ENCODE data around the gene ZNF423.

Gene ZNF423

DNA sequence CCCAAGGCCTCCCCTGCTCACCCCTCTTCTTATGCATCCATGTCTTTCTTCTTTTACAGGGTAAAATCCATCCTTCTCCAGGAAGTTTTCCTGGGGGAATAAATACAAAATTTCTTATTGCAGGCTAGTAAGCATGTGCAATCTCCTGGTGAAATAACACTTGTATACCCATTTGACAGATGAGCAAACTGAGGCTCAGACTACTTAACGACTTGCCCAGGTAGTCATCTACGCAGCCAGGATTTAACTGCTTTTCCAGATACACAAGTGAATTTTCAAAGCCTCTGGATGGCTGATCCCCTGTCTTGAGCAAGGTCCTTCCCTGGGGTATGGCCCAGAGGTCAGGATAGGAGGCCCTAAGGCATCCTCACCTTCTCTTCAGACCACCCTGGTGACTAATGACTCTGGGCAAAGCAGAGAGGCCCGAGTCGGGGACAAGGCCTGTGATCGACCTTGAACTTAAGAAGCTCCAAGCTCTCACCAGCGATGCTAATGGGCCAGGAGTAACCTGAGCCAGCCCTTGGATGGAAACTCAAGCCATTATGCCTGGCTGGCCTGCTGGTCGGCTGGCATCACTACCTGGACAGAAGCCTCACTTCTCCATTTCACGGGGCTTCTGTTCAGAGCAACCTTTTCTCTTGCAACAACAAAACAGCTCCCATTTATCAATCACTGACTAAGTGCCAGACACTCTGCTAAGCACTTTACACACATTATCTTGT lies 33.1 kb downstream of the ZNF423 start:
- no peak for DNase-seq

DNA sequence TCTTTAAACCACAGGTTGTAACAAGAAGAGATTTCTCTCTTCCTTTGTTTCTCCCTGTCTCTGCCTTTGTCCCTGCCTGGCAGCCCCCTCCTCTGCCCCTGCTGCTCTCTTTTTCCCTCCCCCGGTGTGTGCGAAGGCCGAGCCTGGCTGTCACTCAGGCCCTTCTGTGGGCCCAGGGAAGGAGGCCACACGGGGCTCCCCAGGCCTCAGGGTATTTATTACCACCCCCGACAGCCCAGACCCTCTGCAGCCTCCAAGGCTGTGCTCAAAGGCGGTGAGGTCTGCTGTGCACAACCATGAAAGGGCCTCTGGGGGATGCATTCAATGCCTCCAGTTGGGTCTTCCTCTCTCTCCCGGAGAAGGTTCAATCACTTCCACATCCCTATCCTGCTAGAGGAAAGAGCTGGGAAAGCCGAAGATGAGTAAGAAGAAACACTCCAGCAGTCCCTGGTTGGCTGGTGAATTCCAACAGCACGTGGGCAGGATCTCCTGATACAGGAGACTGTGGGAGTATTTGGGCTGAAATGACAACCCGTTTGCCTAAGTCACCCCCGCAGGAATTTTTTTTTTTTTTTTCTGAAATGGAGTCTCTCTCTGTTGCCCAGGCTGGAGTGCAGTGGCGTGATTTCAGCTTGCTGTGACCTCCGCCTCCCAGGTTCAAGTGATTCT lies 34.2 kb downstream of the ZNF423 start:
- no peak for DNase-seq

DNA sequence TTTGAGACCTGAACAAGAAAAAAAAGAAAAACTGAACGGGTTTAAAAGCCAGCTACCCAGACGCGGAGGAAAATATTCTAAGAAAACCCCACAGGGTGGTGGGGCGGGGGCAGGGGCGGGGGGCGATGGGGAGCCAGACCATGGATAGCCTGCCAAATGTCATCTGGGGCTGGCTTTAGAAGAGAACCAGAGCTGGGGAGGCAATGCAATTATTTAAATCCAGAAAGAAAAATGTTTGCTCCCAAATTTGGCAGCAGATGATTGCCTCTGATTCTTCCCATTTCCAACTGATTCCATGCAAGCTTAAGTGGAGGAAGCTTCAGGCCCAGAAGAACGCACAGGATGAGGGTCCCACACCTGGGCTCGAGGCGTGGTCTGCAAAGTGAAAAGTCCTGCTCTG lies 34.8 kb downstream of the ZNF423 start:
- DNase-seq = no peak

GRCh38 chr16:49817754-49818507 lies 38.0 kb downstream of the ZNF423 start:
- no peak for DNase-seq

DNA sequence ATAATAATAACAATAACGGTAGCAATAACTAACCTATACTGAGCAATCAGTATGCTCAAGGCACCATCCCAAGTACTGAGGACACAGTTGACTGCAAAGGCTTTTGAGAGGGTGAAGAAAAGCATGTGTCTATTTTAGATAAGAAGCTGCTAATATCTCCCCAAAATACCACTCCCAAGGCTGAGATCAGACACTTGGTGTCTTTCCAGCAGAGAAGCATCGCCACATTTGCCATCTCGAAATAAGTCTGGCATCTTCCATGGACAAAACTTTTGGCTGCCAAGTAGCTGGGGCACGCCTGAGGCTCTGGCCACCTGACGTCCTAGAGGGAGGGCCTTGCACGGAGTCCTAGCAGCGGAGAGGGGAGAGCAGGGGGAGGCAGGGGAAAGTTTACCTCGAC lies 39.0 kb downstream of the ZNF423 start:
- no peak for DNase-seq

GRCh38 chr16:49811644-49812334 lies 44.1 kb downstream of the ZNF423 start:
- no peak for DNase-seq

GRCh38 chr16:49810831-49811230 lies 45.1 kb downstream of the ZNF423 start:
- no peak for DNase-seq

- no peak for DNase-seq
Observed at GRCh38 chr16:49809561-49809960, 46.4 kb downstream of the ZNF423 start.

DNA sequence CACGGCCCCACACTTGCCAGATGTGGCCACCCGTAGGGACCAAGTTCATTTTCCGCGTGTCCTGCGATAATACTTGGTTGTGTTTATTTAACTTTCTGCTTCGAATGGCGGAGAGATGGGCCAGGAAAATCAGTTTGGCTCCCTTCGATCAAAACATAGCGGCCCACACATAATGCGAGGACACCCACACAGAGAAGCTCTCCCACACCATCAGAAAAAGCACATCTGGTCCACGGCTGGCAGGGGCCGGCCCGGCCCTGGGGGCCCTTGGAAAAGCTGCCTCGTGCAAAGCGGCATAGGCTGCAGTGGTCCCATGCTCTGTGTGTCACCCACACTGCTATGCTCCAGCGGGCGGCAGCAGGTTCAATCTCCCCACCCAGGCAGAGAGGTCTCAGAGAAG lies 46.9 kb downstream of the ZNF423 start:
- no peak for DNase-seq

DNA sequence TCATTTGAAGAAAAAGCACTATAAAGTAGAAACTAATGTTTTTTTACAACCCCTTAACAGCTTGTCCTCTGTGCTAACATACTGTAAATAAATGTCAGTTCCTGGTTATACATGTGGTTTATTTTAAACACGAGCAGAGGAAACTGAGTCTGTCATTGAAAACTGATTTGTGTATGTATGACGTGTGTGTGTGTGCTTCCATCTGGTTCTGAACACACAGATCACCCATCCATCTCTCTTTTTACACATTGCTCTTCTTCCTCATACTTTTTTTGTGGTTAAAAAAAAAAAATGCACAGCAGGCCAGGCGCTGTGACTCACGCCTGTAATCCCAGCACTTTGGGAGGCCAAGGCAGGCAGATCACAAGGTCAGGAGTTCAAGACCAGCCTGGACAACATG lies 49.5 kb downstream of the ZNF423 start:
- no peak for DNase-seq

- DNase-seq = no peak
Observed at GRCh38 chr16:49801290-49801689, 54.6 kb downstream of the ZNF423 start.

- no peak for DNase-seq
Observed at GRCh38 chr16:49800876-49801275, 55.0 kb downstream of the ZNF423 start.

DNA sequence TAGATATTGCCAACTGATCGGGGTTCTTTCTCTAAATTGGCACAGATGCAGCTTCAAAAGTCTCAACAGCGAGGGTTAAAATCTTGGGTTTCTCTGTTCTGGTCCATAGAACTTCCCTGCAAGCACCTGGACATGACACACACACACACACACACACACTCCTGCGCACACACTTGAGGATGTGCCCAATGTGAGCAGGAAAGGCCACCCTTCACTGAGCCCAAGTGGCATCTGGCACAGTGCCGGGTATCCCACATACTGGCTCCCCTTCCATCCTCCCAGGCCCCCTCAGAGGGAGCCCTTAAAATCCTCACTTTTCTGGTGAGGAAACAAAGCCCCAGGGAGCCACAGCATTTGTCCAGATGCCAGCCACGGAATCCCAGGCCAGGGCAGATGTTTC lies 55.5 kb downstream of the ZNF423 start:
- DNase-seq = no peak

- no peak for DNase-seq
Observed at GRCh38 chr16:49799172-49799571, 56.7 kb downstream of the ZNF423 start.

GRCh38 chr16:49795513-49795912 lies 60.4 kb downstream of the ZNF423 start:
- DNase-seq = no peak

- no peak for DNase-seq
Observed at GRCh38 chr16:49793244-49793643, 62.7 kb downstream of the ZNF423 start.

GRCh38 chr16:49789616-49790015 lies 66.3 kb downstream of the ZNF423 start:
- no peak for DNase-seq

- no peak for DNase-seq
Observed at GRCh38 chr16:49788986-49789385, 66.9 kb downstream of the ZNF423 start.

DNA sequence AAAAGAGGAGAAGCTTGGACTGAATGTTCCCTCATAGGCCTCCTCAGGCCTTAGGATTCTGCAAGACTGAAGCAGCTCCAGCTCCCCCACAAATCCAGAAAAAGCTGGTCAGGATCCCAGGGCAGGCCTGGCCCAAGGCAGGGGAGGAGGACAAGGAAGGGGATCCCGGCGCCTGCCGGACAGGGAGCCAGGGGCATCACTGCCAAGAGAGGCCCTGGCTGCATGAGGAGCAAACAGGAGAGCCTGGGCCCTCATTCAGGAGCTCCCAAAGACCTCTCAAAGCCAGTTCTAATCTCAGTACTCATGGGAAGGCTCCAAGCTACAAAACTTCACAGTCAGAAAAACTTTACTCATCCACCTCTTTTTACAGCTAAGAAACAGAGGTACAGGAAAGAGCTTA lies 67.3 kb downstream of the ZNF423 start:
- no peak for DNase-seq

DNA sequence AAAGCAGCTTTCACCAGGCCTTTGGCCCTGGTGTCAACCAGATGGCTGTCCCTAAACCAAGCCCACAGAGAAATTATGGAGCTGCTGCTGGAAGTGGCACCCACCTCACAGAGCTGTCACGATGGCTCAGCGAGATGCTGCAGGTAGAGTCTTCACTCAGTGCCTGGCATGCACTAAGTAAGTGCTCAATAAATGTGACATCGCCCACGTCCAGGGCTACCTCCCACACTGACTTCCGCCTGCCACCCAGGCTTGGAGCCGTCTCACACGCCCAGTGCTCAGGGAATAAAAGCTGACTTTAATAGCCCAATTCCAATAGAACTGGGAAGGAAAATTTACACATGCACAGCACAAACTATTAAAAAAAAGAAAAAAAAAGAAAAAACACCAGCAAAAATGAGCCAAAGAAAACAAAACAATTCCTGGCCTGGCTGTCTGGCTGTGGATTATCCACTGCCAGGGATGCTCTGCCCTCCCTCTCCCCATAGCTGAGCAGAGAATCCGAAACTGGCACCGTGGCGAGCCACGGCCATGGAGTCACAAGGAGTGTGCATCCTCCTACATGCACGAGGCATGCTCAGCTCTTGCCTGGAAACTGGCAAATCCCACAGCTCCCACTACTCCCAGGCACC lies 68.9 kb downstream of the ZNF423 start:
- no peak for DNase-seq

- DNase-seq = no peak
Observed at GRCh38 chr16:49785970-49786369, 69.9 kb downstream of the ZNF423 start.

- DNase-seq = no peak
Observed at GRCh38 chr16:49782405-49782804, 73.5 kb downstream of the ZNF423 start.

DNA sequence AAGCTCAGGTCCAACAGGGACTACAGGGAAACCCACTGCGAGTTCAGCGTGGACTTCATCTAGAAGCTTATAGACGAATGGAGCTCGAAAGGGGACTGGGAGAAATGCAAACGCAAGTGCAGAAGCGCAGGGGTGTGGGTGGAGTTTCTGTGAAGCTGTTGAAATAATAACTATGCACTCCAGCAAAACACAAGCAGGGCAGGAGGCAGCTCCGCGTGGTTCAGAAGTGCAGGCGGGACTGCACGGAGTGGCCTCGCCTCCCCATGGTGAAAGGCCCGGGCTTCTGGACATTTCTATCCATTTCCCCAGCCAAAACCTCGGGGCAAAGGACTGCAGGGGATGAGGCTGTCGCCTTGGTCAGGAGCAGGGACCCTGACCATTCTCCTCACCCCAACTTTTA lies 74.5 kb downstream of the ZNF423 start:
- no peak for DNase-seq
